H1 (cell line): ENCODE results near the gene P2RX6. TPM values are rescaled to one million over a fixed set of nuclear protein-coding genes. Genes with fewer than 3 reads are reported as not detected.

ENCODE experiments used
- CHD7 ChIP-seq: fragments of 300-600 bp; sonication (generic); IDR thresholded peaks from 2 replicates; pipeline ENCODE4 v1.7.1; 2012; ENCODE audit warnings: low read length, moderate library complexity, mild to moderate bottlenecking, inconsistent platforms; ENCODE audit not compliant: insufficient replicate concordance
- CREB1 ChIP-seq: IDR thresholded peaks from 2 replicates; pipeline ENCODE4 v1.6.1; 2012; ENCODE audit warnings: inconsistent platforms
- E2F6 ChIP-seq: IDR thresholded peaks from 2 replicates; pipeline ENCODE4 v1.6.1; 2012; ENCODE audit warnings: inconsistent platforms
- HDAC6 ChIP-seq: IDR thresholded peaks from one replicate; pipeline ENCODE4 v1.7.1; 2012; ENCODE audit warnings: low read depth, mild to moderate bottlenecking, inconsistent platforms, low read length, moderate library complexity
- RBBP5 ChIP-seq: IDR thresholded peaks from 2 replicates; pipeline ENCODE4 v1.7.1; 2012; ENCODE audit warnings: low read depth, mild to moderate bottlenecking, inconsistent platforms, low read length, moderate library complexity, borderline replicate concordance
- SP2 ChIP-seq: IDR thresholded peaks from 2 replicates; pipeline ENCODE4 v1.6.1; 2012; ENCODE audit warnings: mild to moderate bottlenecking, low read length, inconsistent platforms
- polyA plus RNA-seq, 7 experiments: library from polyadenylated mRNA; depleted of rRNA in 3 of 7; stranded (reverse) in 5 of 7; unstranded in 2 of 7; fragments of >200 nt in 5 of 7; fragments of 200-250 nt in 2 of 7; gene quantifications; 1 replicate in 5 of 7; 2 replicates in 1 of 7; 4 replicates in 1 of 7; pipeline versions ENCODE4 v1.2.1 to v1.2.3, GENCODE V29; 2011 to 2013; ENCODE audit warnings: missing spikeins in 2 of 7, mixed read lengths in 2 of 7
- total RNA-seq: library from RNA; stranded (reverse); fragmentation: NEBNext Ultra II Directional; extraction: Animal tissue kit (Norgen Biotek cat#: 25700); gene quantifications from 2 replicates; pipeline ENCODE4 v1.2.1, GENCODE V29; 2021

The P2RX6 gene
- total and polyA plus RNA-seq, 2 of the 8 experiments (the other 6 are each of a cell fraction or from before 2014, with no cell fraction given), result 0.09 TPM; not detected in 1

- TF ChIP-seq SP2 (no peak), RBBP5 (no peak), HDAC6 (no peak), CREB1 (no peak), E2F6 (no peak), CHD7 (no peak)
Measured at GRCh38 chr22:20968281-20968977, 46.5 kb upstream of the P2RX6 start (continued).
